ENCODE data around the gene DUSP3.

Gene DUSP3

DNA sequence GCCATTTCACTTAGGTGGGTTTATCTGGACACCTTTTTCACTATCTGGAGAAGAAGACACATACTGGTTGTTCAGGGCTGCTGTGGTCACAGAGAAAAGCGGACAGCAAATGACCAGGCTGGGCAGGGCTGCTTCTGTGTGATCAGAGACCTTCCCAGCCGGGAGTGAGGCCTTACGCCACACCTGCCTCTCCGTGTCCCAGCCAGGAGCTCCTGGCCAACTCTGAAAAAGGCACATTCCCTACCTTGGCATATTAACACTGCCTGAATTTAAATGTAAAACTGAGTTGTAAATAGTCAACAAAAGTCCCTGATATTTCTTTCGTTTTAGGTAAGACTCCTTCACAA lies 11.1 kb downstream of the DUSP3 start:
- DNase-seq, result no peak

DNA sequence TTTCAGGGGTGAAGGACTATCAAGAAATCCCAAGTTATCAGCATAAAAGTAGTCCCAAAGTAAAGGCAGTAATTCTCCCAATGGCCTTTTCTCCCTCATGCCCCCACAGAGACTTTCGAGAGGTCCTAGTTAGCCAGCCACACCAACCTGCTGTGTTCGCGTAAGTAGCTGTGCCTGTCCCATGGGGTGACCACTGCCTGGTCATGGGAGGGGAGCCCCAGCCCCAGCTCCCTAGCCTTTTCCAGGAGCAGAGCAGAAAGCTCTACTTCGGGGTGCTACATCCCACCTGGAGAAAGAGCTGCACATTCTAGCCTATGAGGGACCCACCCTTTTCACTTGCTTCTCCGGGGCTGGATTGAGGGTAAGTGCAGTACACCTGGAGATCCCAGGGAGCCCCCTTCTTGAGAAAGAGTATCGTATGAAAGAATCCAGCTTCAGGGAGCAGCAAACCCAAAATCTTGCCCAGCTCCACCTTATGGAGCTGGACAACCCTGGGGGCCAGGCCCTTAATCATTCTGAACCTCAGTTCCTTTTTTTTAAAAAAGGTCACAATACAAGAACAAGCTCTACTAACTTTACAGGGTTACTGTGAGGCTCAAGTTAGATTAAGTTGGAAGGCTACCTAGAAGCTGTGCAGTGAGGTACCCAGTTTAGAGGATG lies 11.6 kb downstream of the DUSP3 start:
- no peak for DNase-seq

DNA sequence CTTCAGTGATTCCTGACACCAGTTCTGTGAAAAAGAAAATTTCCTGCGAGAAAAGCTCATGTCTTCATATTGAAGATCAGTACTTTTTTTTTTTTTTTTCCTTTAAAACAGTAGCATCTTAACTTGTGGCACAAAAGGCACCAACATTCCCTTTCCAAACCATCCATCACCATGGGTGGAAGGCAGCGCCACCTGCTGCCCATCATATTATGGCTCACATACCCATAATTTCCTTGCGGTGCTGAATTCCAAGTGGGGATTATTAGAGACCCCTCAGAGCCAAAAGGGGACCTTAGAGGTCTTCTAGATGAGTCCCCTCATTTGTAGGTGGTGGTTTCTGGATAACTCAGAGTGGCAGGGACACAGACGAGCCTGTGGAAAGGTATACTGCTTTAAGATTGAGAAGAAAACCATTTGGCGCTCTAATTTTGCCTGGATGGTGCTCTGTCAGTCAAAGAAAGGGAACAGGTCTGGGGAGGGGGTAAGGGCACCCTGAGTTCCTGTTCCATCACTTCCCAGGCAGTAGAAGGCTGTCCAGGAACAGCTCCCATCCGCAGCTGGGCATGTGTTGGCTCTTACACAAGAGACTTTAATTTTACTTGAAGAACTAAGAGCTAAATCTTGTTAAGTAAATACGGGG lies 12.2 kb downstream of the DUSP3 start:
- peak; percentile 32 for DNase-seq

DNA sequence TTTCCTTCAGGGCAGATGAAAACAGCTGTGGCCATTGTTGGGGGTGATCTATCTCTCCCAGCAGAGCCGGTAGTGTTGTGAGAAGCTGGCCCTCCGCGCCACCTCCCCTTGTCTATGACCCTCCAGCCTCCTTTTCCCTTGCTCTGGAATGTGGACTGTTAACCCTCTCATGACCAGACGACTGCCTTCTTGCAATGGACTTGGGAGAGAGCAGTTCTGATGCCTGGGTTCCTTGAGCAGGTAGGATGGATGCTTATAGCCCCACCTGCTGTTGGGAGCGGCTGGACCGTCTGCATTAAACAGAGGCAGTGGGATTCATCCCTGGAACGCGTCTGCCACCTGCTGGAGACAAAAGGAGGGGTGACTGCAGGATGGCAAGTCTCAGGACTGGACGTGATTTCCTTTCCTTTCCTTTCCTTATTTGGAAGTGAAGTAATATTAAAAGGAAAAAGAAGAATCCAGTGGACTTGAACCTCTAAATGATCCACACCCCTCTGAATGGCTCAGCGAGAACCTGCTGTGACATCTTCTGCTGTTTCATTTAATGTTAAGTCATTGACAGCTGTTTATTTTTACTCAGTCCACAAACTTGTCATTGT lies 18.4 kb downstream of the DUSP3 start:
- DNase-seq, result peak; percentile 80

- DNase-seq, result no peak
These were observed 18.9 kb downstream of the DUSP3 start for GRCh38 chr17:43759836-43760235.

GRCh38 chr17:43758497-43759174 lies 20.1 kb downstream of the DUSP3 start, which contains the start of gene SOST:
Gene SOST (minus strand): TSS chr17:43758791. CDS start chr17:43758741, 50 bp downstream.
- DNase-seq, result no peak

DNA sequence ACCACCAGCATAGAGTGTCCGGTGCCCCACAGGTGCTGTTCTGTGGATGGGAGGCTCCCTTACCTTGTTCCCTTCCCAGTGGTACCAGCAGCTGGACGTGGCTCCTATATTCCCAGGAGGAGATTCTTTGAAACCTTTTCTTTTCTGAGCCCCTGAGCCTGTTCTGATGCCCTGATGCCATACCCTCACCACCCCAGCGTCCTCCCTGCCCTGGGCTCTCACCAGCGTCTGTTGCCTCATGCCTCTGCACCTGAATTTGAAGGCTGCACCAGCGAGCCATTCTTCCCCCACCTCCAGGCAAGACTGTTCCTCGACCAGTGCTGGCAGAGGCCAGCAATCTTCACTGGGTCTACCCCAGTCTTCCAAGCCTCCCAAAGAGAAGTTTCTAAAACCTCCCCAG lies 20.7 kb downstream of the DUSP3 start:
- DNase-seq, result no peak

- DNase-seq, result no peak
These were observed 21.6 kb downstream of the DUSP3 start for GRCh38 chr17:43757171-43757660.

GRCh38 chr17:43756201-43756600 lies 22.6 kb downstream of the DUSP3 start:
- DNase-seq, result no peak

DNA sequence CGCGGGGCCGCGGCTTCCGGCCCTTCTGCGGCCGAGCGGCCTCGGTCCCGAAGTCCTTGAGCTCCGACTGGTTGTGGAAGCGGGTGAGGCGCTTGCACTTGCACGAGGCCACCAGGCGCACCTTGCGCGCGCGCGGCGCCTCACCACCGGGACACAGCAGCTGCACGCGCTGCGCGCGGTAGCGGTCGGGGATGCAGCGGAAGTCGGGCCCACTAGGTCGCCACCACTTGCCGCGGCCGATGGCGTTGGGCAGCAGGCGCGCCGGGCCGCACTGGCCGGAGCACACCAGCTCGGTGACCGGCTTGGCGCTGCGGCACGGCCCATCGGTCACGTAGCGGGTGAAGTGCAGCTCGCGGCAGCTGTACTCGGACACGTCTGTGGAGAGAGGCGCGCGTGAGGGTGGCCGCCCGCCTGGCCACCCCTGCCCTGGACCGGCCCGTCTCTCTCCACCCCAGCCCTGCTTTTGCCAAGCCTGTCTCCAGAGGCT lies 23.3 kb downstream of the DUSP3 start:
- no peak for DNase-seq

DNA sequence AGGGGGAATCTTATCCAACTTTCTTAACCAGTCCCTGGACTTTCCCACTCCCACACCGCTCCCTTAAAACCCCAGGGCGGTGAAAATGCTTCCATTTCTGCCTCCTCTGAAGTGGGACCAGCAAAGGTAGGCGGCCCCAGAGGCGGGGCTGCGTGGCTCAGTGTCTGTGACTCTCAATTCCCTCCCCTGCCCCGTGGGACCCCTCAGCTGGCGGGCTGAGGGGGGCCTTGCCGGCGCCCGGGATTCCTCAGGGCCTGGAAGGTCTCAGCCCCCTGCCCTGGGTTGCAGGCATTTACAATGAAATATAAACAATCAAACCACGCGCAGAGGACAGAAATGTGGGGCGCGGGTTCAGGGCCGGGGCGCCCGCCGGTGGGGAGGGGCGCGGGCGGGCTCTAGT lies 23.8 kb downstream of the DUSP3 start:
- no peak for DNase-seq

DNA sequence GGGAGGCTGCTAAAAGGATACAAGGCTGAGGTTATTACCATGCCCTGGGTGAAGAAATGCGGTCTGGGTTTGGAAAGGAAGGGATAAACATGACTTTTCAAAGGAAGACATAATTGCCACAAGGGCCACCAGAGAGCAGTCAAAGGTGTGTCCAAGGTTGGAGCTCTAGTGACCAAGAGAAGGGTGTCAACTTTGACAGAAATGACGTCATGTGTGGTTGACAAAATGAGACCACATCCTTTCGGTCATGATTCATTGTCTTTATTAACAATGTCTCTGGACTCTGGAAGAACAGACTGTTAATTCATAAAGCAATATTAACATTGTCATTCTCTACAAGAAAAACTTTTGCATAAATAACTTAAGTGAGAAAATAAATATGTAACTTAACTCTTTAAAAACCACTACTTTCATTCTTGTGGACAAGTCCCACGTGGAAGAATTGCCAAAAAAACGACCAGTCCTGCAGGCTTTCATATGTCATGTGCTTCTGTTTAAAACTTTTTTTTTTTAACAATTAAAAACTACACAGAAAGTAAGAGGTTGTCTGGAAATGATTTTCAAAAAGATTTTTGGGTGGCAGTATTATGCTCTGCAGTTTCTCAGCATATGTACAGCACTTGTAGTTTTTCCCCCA lies 25.2 kb downstream of the DUSP3 start:
- no peak for DNase-seq

DNA sequence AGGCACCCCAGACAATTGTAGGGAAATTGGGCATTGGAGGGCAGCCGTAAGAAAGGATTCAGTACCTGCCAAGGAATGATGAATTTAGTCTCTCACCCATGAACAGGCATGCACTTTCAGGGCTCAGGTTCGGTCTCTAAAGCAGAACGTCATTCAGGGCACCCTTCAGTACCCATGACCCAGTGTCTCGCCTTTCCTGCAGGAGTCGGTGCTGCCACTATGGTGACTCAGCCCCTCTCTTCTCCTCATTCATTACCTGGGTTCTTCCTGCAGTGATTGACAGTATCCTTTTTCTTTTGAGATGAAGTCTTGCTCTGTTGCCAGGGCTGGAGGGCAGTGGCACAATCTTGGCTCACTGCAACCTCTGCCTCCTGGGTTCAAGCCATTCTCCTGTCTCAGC lies 28.6 kb downstream of the DUSP3 start:
- no peak for DNase-seq

DNA sequence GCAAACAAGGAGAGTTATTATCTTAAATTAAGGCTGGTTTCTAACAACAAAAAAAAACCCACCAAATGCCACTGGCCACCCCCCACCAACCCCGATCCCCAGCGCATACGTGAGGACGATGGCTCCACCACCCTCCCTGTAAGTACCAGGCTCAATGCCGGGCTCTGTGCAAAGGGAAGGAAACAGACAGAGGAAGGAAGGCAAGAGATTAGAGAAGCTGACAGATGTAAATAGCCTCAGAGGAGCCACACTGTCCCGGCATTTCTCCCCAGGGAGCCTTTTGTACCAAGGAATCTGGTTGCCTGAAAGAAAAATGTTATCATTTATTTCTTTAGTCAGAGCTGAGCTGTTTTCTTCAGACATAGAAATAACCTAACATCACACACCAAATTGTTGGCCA lies 33.2 kb downstream of the DUSP3 start:
- no peak for DNase-seq

GRCh38 chr17:43741636-43742035 lies 37.1 kb downstream of the DUSP3 start:
- no peak for DNase-seq

- DNase-seq, result no peak
These were observed 38.2 kb downstream of the DUSP3 start for GRCh38 chr17:43740541-43740940.

DNA sequence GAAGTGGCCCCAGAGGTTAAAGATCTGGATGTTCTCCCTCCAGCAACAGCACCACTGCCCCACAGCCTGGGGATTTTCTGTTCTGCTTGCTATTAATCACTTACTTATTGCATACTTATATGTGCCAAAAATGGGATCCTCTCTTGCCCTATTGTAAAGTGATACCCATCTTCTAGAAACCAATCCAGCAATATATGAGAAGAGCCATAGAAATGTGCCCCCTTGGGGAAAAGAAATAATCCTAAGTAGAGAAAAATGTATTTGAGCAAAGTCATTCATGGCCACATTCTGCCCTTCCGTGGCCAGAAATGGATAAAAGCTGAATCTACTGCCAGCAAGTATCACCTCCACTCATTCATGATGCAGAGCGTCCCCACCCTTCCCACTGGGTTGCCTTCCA lies 41.1 kb downstream of the DUSP3 start:
- DNase-seq, result no peak

GRCh38 chr17:43736389-43736788 lies 42.4 kb downstream of the DUSP3 start:
- DNase-seq, result no peak

- no peak for DNase-seq
These were observed 44.4 kb downstream of the DUSP3 start for GRCh38 chr17:43734376-43734775.

- DNase-seq, result no peak
These were observed 44.8 kb downstream of the DUSP3 start for GRCh38 chr17:43733956-43734355.

DNA sequence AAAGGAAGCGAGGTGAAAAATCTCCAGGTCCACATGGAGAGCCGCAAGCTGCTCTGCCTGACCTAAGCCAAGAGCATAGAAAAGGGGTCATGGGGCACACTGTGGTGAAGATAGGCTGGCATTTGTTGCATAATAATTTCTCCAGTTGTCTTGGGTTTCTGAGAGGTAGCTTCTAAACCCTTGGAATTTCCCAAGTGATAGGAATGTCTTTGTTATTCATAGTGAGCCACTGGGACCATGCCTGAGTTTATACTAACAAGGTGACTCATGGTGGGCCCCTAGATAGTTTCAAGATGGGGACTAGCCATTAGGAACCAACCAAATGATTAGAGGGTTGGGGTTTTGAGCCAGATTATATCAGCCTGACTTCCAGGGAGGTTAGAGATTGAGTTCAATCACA lies 45.8 kb downstream of the DUSP3 start:
- no peak for DNase-seq

DNA sequence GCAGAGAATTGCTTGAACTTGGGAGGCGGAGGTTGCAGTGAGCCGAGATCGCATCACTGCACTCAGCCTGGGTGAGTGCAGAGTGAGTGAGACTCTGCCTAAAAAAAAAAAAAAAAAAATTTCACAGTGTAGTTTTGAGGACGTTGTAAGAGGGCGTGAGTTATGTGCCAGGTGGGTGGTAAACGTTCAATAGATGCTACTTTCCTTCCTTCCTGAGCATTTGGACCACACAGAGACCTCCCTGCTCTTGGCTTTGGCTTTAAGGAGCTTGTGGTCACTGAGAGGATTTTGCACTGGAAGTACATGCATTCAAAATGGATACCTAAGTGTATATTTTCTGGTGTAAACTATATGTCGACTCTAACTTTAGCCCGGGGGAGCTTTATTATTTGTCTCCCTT lies 50.7 kb downstream of the DUSP3 start:
- DNase-seq, result no peak

GRCh38 chr17:43723697-43724359 lies 54.9 kb downstream of the DUSP3 start:
- no peak for DNase-seq
